Smooth muscle cell (in vitro differentiated cells): Measurements from ENCODE around the gene C1orf198. TPM values are rescaled to one million over a fixed set of nuclear protein-coding genes. Genes with fewer than 3 reads are reported as not detected.

Experiments
- DNase-seq: peaks from one replicate; lab custom pipeline; 2025; ENCODE audit not compliant: unreplicated experiment; lab: John Stamatoyannopoulos, UW
- H2AFZ ChIP-seq: fragments of 200-600 bp; sonication (generic); 2 replicates; pipeline ENCODE4 v1.6.0; 2016; ENCODE audit warnings: antibody characterized with exemption, low read depth, mild to moderate bottlenecking
- H3F3A ChIP-seq: fragments of 200-600 bp; sonication (generic); 2 replicates; pipeline ENCODE4 v1.6.0; 2017; ENCODE audit warnings: antibody characterized with exemption, low read depth
- H3K27ac ChIP-seq: fragments of 200-600 bp; sonication (generic); 2 replicates; pipeline ENCODE4 v1.5.1; 2016; ENCODE audit warnings: low read depth, mild to moderate bottlenecking
- H3K27me3 ChIP-seq: fragments of 200-600 bp; sonication (generic); 2 replicates; pipeline ENCODE4 v1.6.1; 2016; ENCODE audit warnings: low read depth, mild to moderate bottlenecking
- H3K36me3 ChIP-seq: fragments of 200-600 bp; sonication (generic); 2 replicates; pipeline ENCODE4 v1.5.1; 2016; ENCODE audit warnings: low read depth
- H3K4me1 ChIP-seq: fragments of 200-600 bp; sonication (generic); 2 replicates; pipeline ENCODE4 v1.5.1; 2016; ENCODE audit warnings: low read depth
- H3K4me2 ChIP-seq: fragments of 200-600 bp; sonication (generic); 2 replicates; pipeline ENCODE4 v1.6.0; 2016; ENCODE audit warnings: mild to moderate bottlenecking
- H3K4me3 ChIP-seq: fragments of 200-600 bp; sonication (generic); 2 replicates; pipeline ENCODE4 v1.5.1; 2016; ENCODE audit warnings: mild to moderate bottlenecking
- H3K79me2 ChIP-seq: fragments of 200-600 bp; sonication (generic); 2 replicates; pipeline ENCODE4 v1.6.0; 2016; ENCODE audit warnings: low read depth, mild to moderate bottlenecking
- H3K9ac ChIP-seq: fragments of 200-600 bp; sonication (generic); 2 replicates; pipeline ENCODE4 v1.6.0; 2016; ENCODE audit warnings: low read depth
- H3K9me3 ChIP-seq: fragments of 200-600 bp; sonication (generic); replicated peaks from 2 replicates; pipeline ENCODE4 v1.5.1; 2016; ENCODE audit warnings: low read depth
- H4K20me1 ChIP-seq: fragments of 200-600 bp; sonication (generic); 2 replicates; pipeline ENCODE4 v1.6.0; 2016; ENCODE audit warnings: low read depth
- CTCF ChIP-seq: fragments of 200-600 bp; sonication (generic); IDR thresholded peaks from 2 replicates; pipeline ENCODE4 v1.5.1; 2017; ENCODE audit warnings: borderline replicate concordance, mild to moderate bottlenecking, antibody characterized with exemption; ENCODE audit not compliant: insufficient read depth, poor library complexity, severe bottlenecking
- WGBS: methylation state at CpG from one replicate; pipeline ENCODE4 v1.1.7; 2016; ENCODE audit warnings: low lambda C conversion rate; 5-methylcytosine and 5-hydroxymethylcytosine counted together
- polyA plus RNA-seq: library from polyadenylated mRNA; unstranded; fragments of >200 nt; fragmentation: Nextera tagmentation; extraction: Ambion mirVana; gene quantifications from 2 replicates; pipeline ENCODE4 v1.2.1, GENCODE V29; 2016
- total RNA-seq: library from RNA; depleted of rRNA; stranded (reverse); fragments of >200 nt; gene quantifications from 2 replicates; pipeline ENCODE4 v1.2.3, GENCODE V29; 2014

C1orf198 gene
- total and polyA plus RNA-seq, 2 experiments from 2014 or later: 67.7 to 77.5 TPM

- H2AFZ ChIP-seq: no peak overlapping the region
- H3K4me2 ChIP-seq: no peak overlapping the region
- no peaks in the 10 kb centered on the region for H3K9me3 ChIP-seq
- WGBS: 74% methylated on average over 13 of the region's 13 CpGs
- TF ChIP-seq CTCF: no peak
- H3K9ac ChIP-seq: no peak overlapping the region
- no peak overlapping the region for H3K27ac ChIP-seq
- H3K27me3 ChIP-seq: no peaks in the 10 kb centered on the region
- no peak overlapping the region for H3K4me3 ChIP-seq
- no peaks in the 10 kb centered on the region for H3F3A ChIP-seq
- DNase-seq: no peak
- H3K79me2 ChIP-seq: no peaks in the 10 kb centered on the region
- no peaks in the 10 kb centered on the region for H4K20me1 ChIP-seq
- H3K4me1 ChIP-seq: no peaks in the 10 kb centered on the region
- no peaks in the 10 kb centered on the region for H3K36me3 ChIP-seq
These were observed 70.9 kb downstream of the C1orf198 start for GRCh38 chr1:230797376-230797920.

- Histone ChIP-seq H3K27ac (no peak overlapping the region), H3K27me3 (no peaks in the 10 kb centered on the region), H3K9me3 (no peaks in the 10 kb centered on the region), H3K4me1 (no peaks in the 10 kb centered on the region), H3F3A (no peaks in the 10 kb centered on the region), H3K36me3 (no peaks in the 10 kb centered on the region), H3K4me2 (no peak overlapping the region), H3K79me2 (no peaks in the 10 kb centered on the region), H3K9ac (no peak overlapping the region), H2AFZ (no peak overlapping the region), H3K4me3 (no peak overlapping the region), H4K20me1 (no peaks in the 10 kb centered on the region)
- 35% methylated on average over 2 of the region's 2 CpGs for WGBS
- no peak for TF ChIP-seq CTCF
- no peak for DNase-seq
These were observed 71.7 kb downstream of the C1orf198 start for GRCh38 chr1:230796626-230797025.

- H3K27me3 ChIP-seq: peaks cover 4% of the 10 kb centered on the region
- no peaks in the 10 kb centered on the region for H3K9me3 ChIP-seq
- H2AFZ ChIP-seq: no peak overlapping the region
- no peaks in the 10 kb centered on the region for H3F3A ChIP-seq
- no peaks in the 10 kb centered on the region for H4K20me1 ChIP-seq
- no peaks in the 10 kb centered on the region for H3K36me3 ChIP-seq
- H3K79me2 ChIP-seq: no peaks in the 10 kb centered on the region
- no peak overlapping the region for H3K9ac ChIP-seq
- no peaks in the 10 kb centered on the region for H3K4me1 ChIP-seq
- no peak overlapping the region for H3K4me3 ChIP-seq
- no peak overlapping the region for H3K27ac ChIP-seq
- no peak for TF ChIP-seq CTCF
- no peak for DNase-seq
- 89% methylated on average over 19 of the region's 19 CpGs for WGBS
- H3K4me2 ChIP-seq: no peak overlapping the region
These were observed 73.3 kb downstream of the C1orf198 start for GRCh38 chr1:230794871-230795605.

- WGBS: 62% methylated on average over 5 of the region's 5 CpGs
- DNase-seq: no peak
These were observed 73.9 kb downstream of the C1orf198 start for GRCh38 chr1:230794431-230794830.

More at GRCh38 chr1:230794431-230794830, 73.9 kb downstream of the C1orf198 start:
- H3K9ac ChIP-seq: no peak overlapping the region
- no peak overlapping the region for H2AFZ ChIP-seq
- no peak overlapping the region for H3K27ac ChIP-seq
- no peaks in the 10 kb centered on the region for H3F3A ChIP-seq
- no peaks in the 10 kb centered on the region for H3K36me3 ChIP-seq
- peaks cover 4% of the 10 kb centered on the region for H3K27me3 ChIP-seq
- H3K4me2 ChIP-seq: no peak overlapping the region
- TF ChIP-seq CTCF: no peak
- no peaks in the 10 kb centered on the region for H3K79me2 ChIP-seq
- no peaks in the 10 kb centered on the region for H3K4me1 ChIP-seq
- H3K9me3 ChIP-seq: no peaks in the 10 kb centered on the region
- no peaks in the 10 kb centered on the region for H4K20me1 ChIP-seq
- H3K4me3 ChIP-seq: no peak overlapping the region
